T-cell (primary cell): ENCODE results near the gene LTB4R. TPM values are rescaled to one million over a fixed set of nuclear protein-coding genes. Genes with fewer than 3 reads are reported as not detected.

Experiments
- total RNA-seq, 35 experiments: library from RNA in 6 of 35; stranded (reverse) in 6 of 35; fragments of 120-200 nt in 1 of 35; gene quantifications; one replicate each; pipeline versions ENCODE4 v1.2.1 to v1.2.4 and lab custom pipeline; 2013 to 2026

LTB4R gene
- total RNA-seq, 5 donors from 2014 or later (not counting 1 experiment from before 2014, with no cell fraction given) = 17.0 to 29.0 (median 18.0) TPM

Other genes with a start within 250 kb of the LTB4R start
- not detected for gene CPNE6, start 239.9 kb upstream of the LTB4R start, total RNA-seq
- gene PCK2, start 217.2 kb upstream of the LTB4R start, total RNA-seq = 10 to 100 TPM; 11.8 to 35.5 (median 29.4) TPM
- gene DCAF11, start 196.7 kb upstream of the LTB4R start, total RNA-seq = 10 to 100 TPM; 78.5 to 94.1 (median 89.6) TPM
- gene NRL, start 196.6 kb upstream of the LTB4R start, total RNA-seq = 1 to 10 TPM; 1.9 to 3.7 (median 3.4) TPM
- gene FITM1, start 180.8 kb upstream of the LTB4R start, total RNA-seq = 1 to 10 TPM; 2.5 to 3.5 (median 3.2) TPM
- 100 to 1,000 TPM; 221 to 291 (median 259) TPM for gene PSME1, start 175.3 kb upstream of the LTB4R start, total RNA-seq
- gene EMC9, start 169.9 kb upstream of the LTB4R start, total RNA-seq = 10 to 100 TPM in 3 of 5 donors, 1 to 10 TPM in 2; 9.3 to 29.8 (median 20.8) TPM
- 100 to 1,000 TPM; 130 to 192 (median 159) TPM for gene PSME2, start 164.9 kb upstream of the LTB4R start, total RNA-seq
- gene RNF31, start 164.0 kb upstream of the LTB4R start, total RNA-seq = 100 to 1,000 TPM in 3 of 5 donors, 10 to 100 TPM in 2; 67.7 to 131 (median 100) TPM
- 100 to 1,000 TPM; 201 to 285 (median 215) TPM for gene IRF9, start 150.2 kb upstream of the LTB4R start, total RNA-seq
- gene REC8, start 139.4 kb upstream of the LTB4R start, total RNA-seq = 10 to 100 TPM; 32.4 to 82.5 (median 41.5) TPM
- gene IPO4, start 122.7 kb upstream of the LTB4R start, total RNA-seq = 10 to 100 TPM; 34.4 to 53.4 (median 39.6) TPM
- gene TM9SF1, start 116.1 kb upstream of the LTB4R start, total RNA-seq = 10 to 100 TPM; 19.0 to 29.5 (median 21.8) TPM
- gene TSSK4, start 105.8 kb upstream of the LTB4R start, total RNA-seq = 1 to 10 TPM in 2 of 5 donors, under 1 TPM in 3; 0.35 to 1.4 (median 0.44) TPM
- 10 to 100 TPM; 81.9 to 99.6 (median 92.8) TPM for gene CHMP4A, start 98.0 kb upstream of the LTB4R start, total RNA-seq
- 10 to 100 TPM in 3 of 5 donors, 1 to 10 TPM in 2; 7.2 to 17.5 (median 12.1) TPM for gene MDP1, start 95.4 kb upstream of the LTB4R start, total RNA-seq
- 100 to 1,000 TPM in 4 of 5 donors, 10 to 100 TPM in 1; 92.1 to 107 (median 101) TPM for gene NEDD8, start 79.1 kb upstream of the LTB4R start, total RNA-seq
- gene GMPR2, start 78.6 kb upstream of the LTB4R start, total RNA-seq = 10 to 100 TPM; 53.8 to 81.2 (median 64.0) TPM
- 100 to 1,000 TPM; 119 to 160 (median 139) TPM for gene TINF2, start 68.9 kb upstream of the LTB4R start, total RNA-seq
- gene TGM1, start 48.3 kb upstream of the LTB4R start, total RNA-seq = 10 to 100 TPM in 2 of 5 donors, 1 to 10 TPM in 3; 4.9 to 13.5 (median 9.4) TPM
- 10 to 100 TPM; 49.3 to 66.5 (median 62.4) TPM for gene RABGGTA, start 39.9 kb upstream of the LTB4R start, total RNA-seq
- gene DHRS1, start 11.7 kb upstream of the LTB4R start, total RNA-seq = 10 to 100 TPM; 34.2 to 47.6 (median 39.1) TPM
- 10 to 100 TPM; 29.7 to 33.2 (median 30.8) TPM for gene NOP9, start 11.7 kb upstream of the LTB4R start, total RNA-seq
- gene CIDEB, start 3.5 kb upstream of the LTB4R start, total RNA-seq = 10 to 100 TPM; 13.0 to 22.8 (median 20.8) TPM
- gene LTB4R2, start 1.4 kb upstream of the LTB4R start, total RNA-seq = 10 to 100 TPM; 18.6 to 25.2 (median 20.3) TPM
- 10 to 100 TPM in 1 of 5 donors, 1 to 10 TPM in 4; 7.8 to 10.4 (median 8.5) TPM for gene ADCY4, start 23.6 kb downstream of the LTB4R start, total RNA-seq
- 10 to 100 TPM; 26.2 to 68.3 (median 59.2) TPM for gene RIPK3, start 28.5 kb downstream of the LTB4R start, total RNA-seq
- gene NFATC4, start 56.7 kb downstream of the LTB4R start, total RNA-seq = under 1 TPM in 4 of 5 donors, not detected in 1; 0.16 to 0.82 (median 0.39) TPM
- under 1 TPM; 0.28 to 0.95 (median 0.61) TPM for gene NYNRIN, start 87.5 kb downstream of the LTB4R start, total RNA-seq
- 10 to 100 TPM in 1 of 5 donors, 1 to 10 TPM in 4; 3.9 to 13.5 (median 5.0) TPM for gene CBLN3, start 118.2 kb downstream of the LTB4R start, total RNA-seq
- gene KHNYN, start 118.5 kb downstream of the LTB4R start, total RNA-seq = 100 to 1,000 TPM; 126 to 166 (median 146) TPM
- gene SDR39U1, start 131.3 kb downstream of the LTB4R start, total RNA-seq = 100 to 1,000 TPM in 3 of 5 donors, 10 to 100 TPM in 2; 79.6 to 154 (median 109) TPM
- not detected for gene CMA1, start 196.8 kb downstream of the LTB4R start, total RNA-seq